HCT116 (cell line): ENCODE data around the gene TCEA2. TPM values are rescaled to one million over a fixed set of nuclear protein-coding genes. Genes with fewer than 3 reads are reported as not detected.

Source experiments
- ATAC-seq: fragments of 200-7000 bp; cut with Tn5 transposase; 2 replicates; pipeline ENCODE4 v1.9.1; 2020; ENCODE audit warnings: mild to moderate bottlenecking, moderate library complexity
- BruUV-seq: library from RNA; stranded (reverse); fragments of 400-500 nt; replicated peaks from 2 replicates; lab custom pipeline; 2021; lab: Mats Ljungman, UMichigan
- CTCF ChIA-PET: fragments of 300-600 bp; sonication (Branson Sonifier 250); formaldehyde crosslinking; loops from one replicate; lab custom pipeline; 2021; ENCODE audit warnings: antibody characterized with exemption; lab: Charles Lee
- POLR2A ChIA-PET: fragments of 300-600, 350-600 bp; sonication (Branson Sonifier 250); formaldehyde crosslinking; loops from one replicate; lab custom pipeline; 2021; ENCODE audit warnings: antibody characterized with exemption; lab: Charles Lee
- RAD21 ChIA-PET, 2 experiments: fragments of 300-600 bp; sonication (Branson Sonifier 250); formaldehyde crosslinking; loops; one replicate each; lab custom pipeline; 2023; ENCODE audit warnings: low total read pairs in 2 of 2; ENCODE audit not compliant: uncharacterized antibody in 2 of 2, unreplicated experiment in 2 of 2, low non-redundant PET in 1 of 2; lab: Charles Lee
- DNase-seq: peaks from one replicate; pipeline ENCODE4 v3.0.0-alpha.2; 2010; ENCODE audit warnings: low read depth, low spot score
- H2AFZ ChIP-seq: fragments of 200-600 bp; shearing (Covaris generic), sonication (generic); 2 replicates; pipeline ENCODE4 v1.6.1; 2017; ENCODE audit warnings: low read depth, mixed run types, mixed read lengths, antibody characterized with exemption, low read length; ENCODE audit not compliant: poor library complexity, severe bottlenecking
- H3K27ac ChIP-seq: 2 replicates; pipeline ENCODE4 v1.5.1; 2012; ENCODE audit warnings: low read depth, low read length
- H3K27me3 ChIP-seq: fragments of 200-600 bp; sonication (generic); 2 replicates; pipeline ENCODE4 v1.6.1; 2016; ENCODE audit warnings: mixed run types, low read length, mixed read lengths; ENCODE audit not compliant: insufficient read depth
- H3K36me3 ChIP-seq, 2 experiments: fragments of 200-500 bp in 1 of 2; fragments of 200-600 bp in 1 of 2; sonication (Bioruptor generic) in 1 of 2; sonication (generic) in 1 of 2; 2 replicates each; pipeline versions ENCODE4 v1.5.1 to v1.6.1; 2014 to 2016; ENCODE audit warnings: low read length in 2 of 2, inconsistent platforms in 1 of 2, mixed read lengths in 1 of 2, mixed run types in 1 of 2; ENCODE audit not compliant: insufficient read depth in 2 of 2, control insufficient read depth in 1 of 2
- H3K4me1 ChIP-seq, 2 experiments: fragments of 200-600 bp in 1 of 2; sonication (generic) in 1 of 2; 2 replicates each; pipeline versions ENCODE4 v1.5.1 to v1.6.1; 2012 to 2017; ENCODE audit warnings: low read length in 2 of 2, inconsistent platforms in 1 of 2, mild to moderate bottlenecking in 1 of 2, mixed read lengths in 1 of 2, mixed run types in 1 of 2, moderate library complexity in 1 of 2; ENCODE audit not compliant: insufficient read depth in 2 of 2, control insufficient read depth in 1 of 2
- H3K4me2 ChIP-seq: fragments of 200-600 bp; sonication (generic); 2 replicates; pipeline ENCODE4 v1.6.1; 2017; ENCODE audit warnings: mixed run types, low read length, mixed read lengths
- H3K4me3 ChIP-seq, 2 experiments: fragments of 200-600 bp in 1 of 2; sonication (generic) in 1 of 2; replicated peaks in 1 of 2; 2 replicates each; pipeline ENCODE4 v1.5.1; 2011 to 2016; ENCODE audit warnings: low read length in 2 of 2, control low read depth in 1 of 2, low read depth in 1 of 2, mild to moderate bottlenecking in 1 of 2, mixed read lengths in 1 of 2, mixed run types in 1 of 2
- H3K79me2 ChIP-seq: fragments of 200-600 bp; sonication (generic); 2 replicates; pipeline ENCODE4 v1.6.1; 2017; ENCODE audit warnings: mild to moderate bottlenecking, mixed run types, low read length, moderate library complexity, mixed read lengths; ENCODE audit not compliant: insufficient read depth
- H3K9ac ChIP-seq: fragments of 200-600 bp; sonication (generic); 2 replicates; pipeline ENCODE4 v1.6.1; 2016; ENCODE audit warnings: low read length, mixed read lengths
- H3K9me2 ChIP-seq: fragments of 200-600 bp; sonication (generic), shearing (Covaris generic); 2 replicates; pipeline ENCODE4 v1.6.1; 2017; ENCODE audit warnings: mixed run types, mild to moderate bottlenecking, moderate library complexity; ENCODE audit not compliant: insufficient read depth
- H3K9me3 ChIP-seq, 2 experiments: fragments of 200-500 bp in 1 of 2; fragments of 200-600 bp in 1 of 2; sonication (Bioruptor generic) in 1 of 2; sonication (generic) in 1 of 2; 2 replicates each; pipeline ENCODE4 v1.6.1; 2014 to 2017; ENCODE audit warnings: low read length in 2 of 2, mixed read lengths in 2 of 2, inconsistent platforms in 1 of 2, low read depth in 1 of 2, mild to moderate bottlenecking in 1 of 2, mixed run types in 1 of 2, moderate library complexity in 1 of 2; ENCODE audit not compliant: control insufficient read depth in 1 of 2, insufficient read depth in 1 of 2
- H4K20me1 ChIP-seq: fragments of 200-600 bp; sonication (generic), shearing (Covaris generic); 2 replicates; pipeline ENCODE4 v1.6.1; 2017; ENCODE audit warnings: mixed run types, mild to moderate bottlenecking, moderate library complexity; ENCODE audit not compliant: insufficient read depth
- ATF3 ChIP-seq: IDR thresholded peaks from 2 replicates; pipeline ENCODE4 v1.6.1; 2012
- CEBPB ChIP-seq: IDR thresholded peaks from 2 replicates; pipeline ENCODE4 v1.6.1; 2012; ENCODE audit warnings: low read depth
- CTCF ChIP-seq, 3 experiments: fragments of 200-600 bp in 1 of 3; sonication (generic) in 1 of 3; IDR thresholded peaks in 2 of 3; conservative IDR thresholded peaks in 1 of 3; 2 replicates each; pipeline ENCODE4 v1.5.1; 2012 to 2017; ENCODE audit warnings: low read depth in 2 of 3, low read length in 2 of 3, antibody characterized with exemption in 1 of 3, borderline replicate concordance in 1 of 3, control low read depth in 1 of 3, mild to moderate bottlenecking in 1 of 3, mixed read lengths in 1 of 3, mixed run types in 1 of 3, moderate library complexity in 1 of 3; ENCODE audit not compliant: insufficient read depth in 1 of 3
- ELF1 ChIP-seq: IDR thresholded peaks from 2 replicates; pipeline ENCODE4 v1.6.1; 2012; ENCODE audit warnings: low read depth, borderline replicate concordance
- POLR2A ChIP-seq: IDR thresholded peaks from 2 replicates; pipeline ENCODE4 v1.7.0; 2011; ENCODE audit warnings: borderline replicate concordance; ENCODE audit not compliant: insufficient read depth, insufficient read length; ENCODE audit errors: extremely low read depth
- REST ChIP-seq: IDR thresholded peaks from 2 replicates; pipeline ENCODE4 v1.6.1; 2012; ENCODE audit warnings: low read depth
- SIN3A ChIP-seq: IDR thresholded peaks from 2 replicates; pipeline ENCODE4 v1.6.1; 2012; ENCODE audit warnings: low read depth
- YY1 ChIP-seq: IDR thresholded peaks from 2 replicates; pipeline ENCODE4 v1.6.1; 2011; ENCODE audit warnings: low read length, low read depth, moderate library complexity, mild to moderate bottlenecking; ENCODE audit not compliant: insufficient replicate concordance; ENCODE audit errors: extremely low read depth
- ZBTB33 ChIP-seq: IDR thresholded peaks from 2 replicates; pipeline ENCODE4 v1.6.1; 2011; ENCODE audit warnings: mild to moderate bottlenecking, low read length, moderate library complexity; ENCODE audit not compliant: insufficient replicate concordance; ENCODE audit errors: extremely low read depth
- intact Hi-C: fragments of 100-400 bp; cut with micrococcal nuclease; formaldehyde crosslinking; loops from 2 replicates; pipeline ENCODE4 v1.10.0; 2022
- total RNA-seq: library from RNA; stranded (reverse); gene quantifications from one replicate; pipeline ENCODE4 v1.2.1, GENCODE V29; 2021; ENCODE audit not compliant: unreplicated experiment

TCEA2 gene
- total RNA-seq, 1 experiment from 2014 or later = 29.7 TPM

- Histone ChIP-seq H3K9ac (no peak overlapping the region), H3K27ac (peak overlapping the region; percentile 35; the same call in 1 of the 2 replicates), H2AFZ (no peak overlapping the region), H3K9me2 (no peaks in the 10 kb centered on the region), H3K4me2 (peak overlapping the region; percentile 61), H3K9me3 (no peaks in the 10 kb centered on the region), H3K79me2 (no peaks in the 10 kb centered on the region), H3K4me1 (peaks cover 42 to 54% of the 10 kb centered on the region in 2 experiments), H4K20me1 (no peaks in the 10 kb centered on the region), H3K4me3 (no peak overlapping the region), H3K36me3 (no peaks in the 10 kb centered on the region), H3K27me3 (no peaks in the 10 kb centered on the region)
- no peak for TF ChIP-seq ZBTB33
- TF ChIP-seq CEBPB = no peak
- no peak for TF ChIP-seq SIN3A
- TF ChIP-seq ATF3 = no peak
- TF ChIP-seq YY1 = no peak
- TF ChIP-seq POLR2A = no peak
- no peak for TF ChIP-seq ELF1
- no peak for TF ChIP-seq CTCF (IDR thresholded peaks at IDR 0.05 in 2 of 3, conservative IDR thresholded peaks at IDR 0.05 in 1 of 3; ENCODE audit: borderline replicate concordance in 1 of 3, insufficient read depth in 1 of 3, low read depth in 2 of 3, low read length in 2 of 3)
- no peak for TF ChIP-seq REST
- ChIA-PET RAD21 (interaction anchor here in 1 of 2 experiments (0.8 kb wide), 1 partner anchor 27 kb away, joined by 3 read pairs; no protein-coding TSS in a partner anchor), CTCF (interaction anchor here (1.1 kb wide), 1 partner anchor 27 kb away, joined by 4 read pairs; no protein-coding TSS in a partner anchor), POLR2A (interaction anchor here (1.4 kb wide), 1 partner anchor 27 kb away, joined by 3 read pairs; no protein-coding TSS in a partner anchor)
- intact Hi-C loops = no loop called here
- no TSS peak for BruUV-seq
- ATAC-seq = peak; percentile 54
- DNase-seq = peak; percentile 62
These were observed 3.0 kb downstream of the TCEA2 start for GRCh38 chr20:64065974-64066343.
